GM19238 (cell line): ENCODE data around the gene MYCN.
"Not testable (repeated sequence)": the region's sequence is repeated elsewhere in the genome, so short reads cannot be mapped to it uniquely, and the experiment has no call there.

ENCODE experiments used
- DNase-seq: peaks from one replicate; pipeline ENCODE4 v3.0.0; 2011; ENCODE audit warnings: low spot score; ENCODE audit not compliant: insufficient read length

The MYCN gene

DNA sequence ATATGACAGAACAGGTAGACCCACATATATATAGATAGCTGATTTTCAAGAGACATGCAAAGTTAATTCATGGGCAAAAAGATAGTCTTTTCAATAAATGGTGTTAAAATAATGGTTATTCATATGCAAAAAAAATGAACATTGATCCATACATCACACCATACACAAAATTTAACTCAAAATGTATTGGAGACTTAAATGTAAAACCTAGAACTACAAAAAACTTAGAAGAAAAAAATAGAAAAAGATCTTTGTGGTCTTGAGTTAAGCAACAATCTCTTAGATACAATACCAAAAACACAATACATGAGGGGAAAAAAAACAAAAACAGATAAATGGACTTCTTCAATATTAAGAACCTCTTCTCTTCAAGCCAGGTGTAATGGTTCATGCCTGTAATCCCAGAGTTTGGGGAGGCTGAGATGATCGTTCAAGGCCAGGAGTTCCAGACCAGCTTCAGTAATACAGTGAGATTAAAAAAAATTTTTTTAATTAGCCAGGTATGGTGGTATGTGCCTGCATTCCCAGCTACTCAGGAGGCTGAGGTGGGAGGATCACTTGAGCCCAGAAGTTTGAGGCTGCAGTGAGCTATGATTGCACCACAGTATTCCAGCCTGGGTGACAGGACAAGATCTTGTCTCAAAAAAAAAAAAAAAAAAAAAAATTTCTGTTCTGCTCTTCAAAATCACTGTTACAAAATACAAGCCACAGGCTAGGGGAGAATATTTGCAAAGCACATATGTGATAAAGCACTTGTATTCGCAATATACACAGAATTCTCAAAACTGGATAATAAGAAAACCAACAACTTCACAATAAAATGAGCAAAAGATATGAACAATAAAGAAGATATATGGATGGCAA lies 32.7 kb upstream of the MYCN start:
- DNase-seq = no peak

DNA sequence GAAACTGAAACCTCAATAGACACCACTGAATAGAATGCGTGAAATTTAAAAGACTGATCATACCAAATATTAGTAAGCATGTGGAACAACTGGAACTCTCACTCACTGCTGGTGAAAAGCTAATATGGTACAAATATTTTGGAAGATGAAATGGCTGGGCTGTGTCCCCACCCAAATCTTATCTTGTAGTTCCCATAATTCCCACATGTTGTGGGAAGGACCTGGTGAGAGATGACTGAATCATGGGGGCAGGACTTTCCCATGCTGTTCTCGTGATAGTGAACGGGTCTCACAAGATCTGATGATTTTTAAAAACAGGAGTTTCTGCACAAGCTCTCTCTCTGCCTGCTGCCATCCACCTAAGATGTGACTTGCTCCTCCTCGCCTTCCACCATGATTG lies 32.0 kb upstream of the MYCN start:
- no peak for DNase-seq

DNA sequence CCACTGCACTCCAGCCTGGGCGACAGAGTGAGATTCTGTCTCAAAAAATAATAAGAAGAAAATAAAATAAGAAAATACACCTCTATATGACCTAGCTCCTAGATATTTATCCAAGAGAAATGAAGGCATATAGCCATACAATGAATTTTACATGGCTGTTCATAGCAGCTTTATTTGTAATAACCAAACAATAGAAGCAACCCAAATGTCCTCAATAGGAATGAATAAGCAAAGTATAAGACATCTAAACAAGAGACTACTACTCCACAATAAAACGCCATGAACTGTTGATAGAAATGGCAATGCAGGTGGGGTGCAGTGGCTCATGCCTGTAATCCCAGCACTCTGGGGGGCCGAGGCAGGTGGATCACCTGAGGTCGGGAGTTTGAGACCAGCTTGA lies 31.2 kb upstream of the MYCN start:
- DNase-seq = no peak

DNA sequence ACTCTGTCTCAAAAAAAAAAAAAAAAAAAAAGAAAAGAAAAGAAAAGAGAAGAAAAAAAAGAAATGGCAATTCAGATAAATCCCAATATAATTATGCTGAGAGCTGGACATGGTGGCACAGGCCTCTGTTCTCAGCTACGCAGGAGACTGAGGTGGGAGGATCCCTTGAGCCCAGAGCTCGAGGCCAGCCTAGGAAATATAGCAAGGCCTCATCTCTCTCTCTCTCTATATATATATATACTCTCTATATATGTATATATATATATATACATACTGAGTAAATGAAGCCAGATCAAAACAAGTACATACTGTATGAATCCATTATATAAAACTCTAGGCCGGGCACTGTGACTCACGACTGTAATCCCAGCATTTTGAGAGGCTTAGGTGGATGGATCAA lies 30.6 kb upstream of the MYCN start:
- no peak for DNase-seq

DNA sequence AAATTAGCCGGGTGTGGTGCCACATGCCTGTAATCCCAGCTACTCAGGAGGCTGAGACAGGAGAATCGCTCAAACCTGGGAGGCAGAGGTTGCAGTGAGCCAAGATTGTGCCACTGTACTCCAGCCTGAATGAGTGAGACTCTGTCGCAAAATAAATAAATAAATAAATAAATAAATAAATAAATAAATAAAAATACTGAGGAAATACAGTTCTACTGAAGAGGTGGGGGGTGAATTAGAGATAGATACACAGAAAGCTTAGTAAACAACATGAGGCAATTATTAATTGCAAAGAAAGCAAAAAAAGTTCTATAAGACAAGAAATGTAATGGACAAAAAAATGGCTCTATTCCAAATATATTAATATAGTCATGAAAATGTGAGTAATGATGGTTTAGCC lies 29.1 kb upstream of the MYCN start:
- not testable (repeated sequence) for DNase-seq

DNA sequence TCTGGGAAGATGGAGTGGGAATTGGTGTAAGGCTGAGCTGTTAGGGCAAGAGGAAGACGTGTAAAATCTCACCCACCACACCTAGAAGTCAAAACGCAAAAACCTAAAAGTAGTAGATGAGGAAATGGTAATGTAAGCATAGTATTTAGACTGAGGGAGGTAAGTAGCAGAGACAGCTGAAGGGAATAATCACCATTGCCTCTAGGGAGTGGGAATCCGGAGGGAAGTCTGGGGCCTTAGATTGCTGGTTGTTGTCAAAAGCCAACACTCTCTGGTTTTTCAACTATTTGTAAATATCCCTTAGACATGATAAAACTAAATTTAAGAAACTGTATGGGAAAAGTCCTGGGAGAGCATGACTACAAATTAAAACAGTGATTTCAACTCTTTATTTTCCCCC lies 28.7 kb upstream of the MYCN start:
- no peak for DNase-seq

DNA sequence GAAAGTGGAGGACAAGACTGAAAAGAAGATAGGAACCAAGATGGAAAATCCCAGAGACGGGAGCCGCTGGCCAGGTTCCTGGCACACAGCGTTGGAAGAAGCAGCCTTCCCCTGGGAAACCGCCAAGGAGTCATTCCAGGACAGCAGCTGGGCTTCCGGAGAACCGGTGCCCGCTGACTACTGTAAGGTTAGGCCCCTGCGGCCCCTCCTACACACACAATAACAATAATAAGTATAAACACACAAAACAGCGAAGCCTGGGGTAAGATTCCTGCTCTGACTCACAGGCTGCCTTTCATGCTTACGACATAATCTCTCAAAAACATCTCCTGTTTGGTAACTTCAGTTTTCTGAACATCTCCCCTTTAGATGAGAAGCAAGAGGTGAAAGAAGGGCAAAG lies 28.1 kb upstream of the MYCN start:
- no peak for DNase-seq

DNA sequence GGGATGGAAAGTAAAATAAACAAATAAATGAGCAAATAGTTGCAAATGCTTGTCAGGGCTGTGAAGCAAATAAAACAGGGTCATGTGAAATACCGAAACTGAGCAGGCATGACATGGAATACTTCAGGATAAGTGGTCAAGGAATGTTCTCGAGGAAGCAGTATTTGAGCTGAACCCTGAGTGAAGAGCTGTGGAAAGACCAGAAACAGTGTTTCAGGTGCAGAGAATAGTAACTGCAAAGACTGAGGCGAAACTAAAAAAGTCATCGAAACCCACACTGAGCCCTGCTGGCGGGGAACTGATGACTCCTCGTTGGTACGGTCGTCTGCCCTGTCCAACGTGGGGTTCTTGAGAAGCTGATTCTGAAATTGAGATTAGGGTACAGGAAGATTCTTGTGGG lies 27.2 kb upstream of the MYCN start:
- DNase-seq = no peak

DNA sequence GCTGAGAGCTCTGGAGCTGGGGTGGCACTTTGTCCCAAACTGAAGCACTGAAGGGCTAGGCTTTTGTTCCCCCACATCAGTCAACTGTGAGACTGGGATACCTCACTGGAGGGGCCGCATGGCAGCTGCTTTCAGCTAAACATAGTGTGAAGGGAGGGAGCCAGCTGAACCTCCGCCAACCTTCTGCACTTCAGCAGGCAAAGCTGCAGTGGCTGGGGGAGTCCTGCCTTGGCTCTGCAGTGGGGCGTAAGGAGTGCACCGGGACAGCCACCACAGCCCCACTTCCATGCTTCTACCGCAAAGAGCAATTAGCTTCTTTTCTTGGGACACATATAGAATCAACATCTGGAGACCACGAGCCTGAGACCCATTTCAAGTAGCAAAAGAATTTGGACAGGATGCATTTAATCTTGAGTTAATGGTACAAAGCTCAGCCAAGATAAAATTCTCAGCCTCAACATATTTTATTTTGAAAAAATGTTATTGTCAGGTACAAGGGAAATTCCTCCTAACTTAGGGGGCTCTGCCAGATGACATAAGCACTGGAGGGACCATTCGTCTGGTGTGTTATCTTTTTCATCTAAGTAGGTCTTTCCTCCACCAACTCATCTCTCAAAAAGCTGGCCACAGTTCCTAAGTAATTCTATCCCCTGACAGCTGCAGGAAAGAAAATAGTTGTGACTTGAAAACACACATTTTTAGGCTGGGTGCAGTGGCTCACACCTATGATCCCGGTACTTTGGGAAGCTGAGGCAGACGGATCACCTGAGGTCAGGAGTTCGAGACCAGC lies 25.6 kb upstream of the MYCN start:
- no peak for DNase-seq

DNA sequence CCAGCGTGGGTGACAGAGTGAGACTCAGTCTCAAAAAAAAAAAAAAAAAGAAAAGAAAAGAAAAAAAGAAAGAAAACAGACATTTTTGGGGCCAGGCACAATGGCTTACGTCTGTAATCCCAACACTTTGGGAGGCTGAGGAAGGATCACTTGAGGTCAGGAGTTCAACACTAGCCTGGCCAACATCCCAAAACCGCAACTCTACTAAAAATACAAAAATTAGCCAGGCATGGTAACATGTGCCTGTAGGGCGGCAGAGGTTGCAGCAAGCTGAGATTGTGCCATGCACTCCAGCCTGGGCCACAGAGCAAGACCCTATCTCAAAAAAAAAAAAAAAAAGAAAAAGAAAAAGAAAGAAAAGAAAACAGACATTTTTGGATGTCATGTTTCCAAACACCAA lies 24.8 kb upstream of the MYCN start:
- DNase-seq = not testable (repeated sequence)

DNA sequence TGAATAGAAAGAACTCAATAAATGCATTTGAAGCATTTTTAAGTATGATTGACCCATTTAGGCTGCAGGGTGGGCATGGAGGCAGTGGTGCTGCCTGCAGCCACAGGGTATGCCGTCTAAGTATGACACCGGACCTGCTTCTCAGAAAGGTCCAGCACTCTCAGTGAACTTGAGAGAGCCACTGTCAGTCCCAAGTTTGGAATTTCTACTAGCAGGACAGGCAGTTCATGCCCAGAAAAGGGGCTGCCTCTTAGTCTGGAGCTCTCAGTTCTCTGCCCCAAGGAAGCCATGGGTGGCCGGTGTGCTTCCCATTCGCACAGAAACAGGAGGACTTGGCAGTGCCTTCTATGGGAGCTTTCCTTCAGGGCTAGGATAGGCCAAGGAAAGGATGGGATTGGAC lies 24.0 kb upstream of the MYCN start:
- DNase-seq = no peak

DNA sequence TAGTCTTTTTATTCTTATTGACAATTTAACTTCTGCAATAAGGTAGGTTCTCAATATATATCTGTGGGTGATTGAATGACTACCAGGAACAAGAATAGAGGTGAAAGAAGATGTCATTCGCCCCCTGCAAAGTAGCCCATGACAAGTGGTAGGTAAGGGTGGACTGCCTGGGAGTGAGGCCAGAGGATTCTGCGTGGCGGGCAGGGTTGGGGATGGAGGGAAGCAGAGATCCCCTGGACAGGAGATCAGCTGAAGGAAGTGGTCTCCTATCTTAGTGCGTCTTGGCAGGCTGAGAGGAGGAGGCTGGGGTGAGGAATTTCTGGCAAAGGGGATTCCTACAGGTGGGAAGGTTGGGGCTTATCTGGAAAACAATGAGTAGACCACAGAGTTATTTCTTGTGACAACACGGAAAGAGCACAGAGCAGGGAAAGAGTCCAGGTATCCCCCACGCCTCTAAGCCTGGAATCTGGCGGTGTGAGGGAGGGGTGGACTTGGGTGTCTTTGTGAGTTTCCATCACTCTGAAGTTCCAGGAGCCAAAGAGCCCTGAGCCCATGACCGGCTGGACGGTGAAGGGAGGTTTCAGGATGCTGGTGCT lies 21.5 kb upstream of the MYCN start:
- DNase-seq = no peak

DNA sequence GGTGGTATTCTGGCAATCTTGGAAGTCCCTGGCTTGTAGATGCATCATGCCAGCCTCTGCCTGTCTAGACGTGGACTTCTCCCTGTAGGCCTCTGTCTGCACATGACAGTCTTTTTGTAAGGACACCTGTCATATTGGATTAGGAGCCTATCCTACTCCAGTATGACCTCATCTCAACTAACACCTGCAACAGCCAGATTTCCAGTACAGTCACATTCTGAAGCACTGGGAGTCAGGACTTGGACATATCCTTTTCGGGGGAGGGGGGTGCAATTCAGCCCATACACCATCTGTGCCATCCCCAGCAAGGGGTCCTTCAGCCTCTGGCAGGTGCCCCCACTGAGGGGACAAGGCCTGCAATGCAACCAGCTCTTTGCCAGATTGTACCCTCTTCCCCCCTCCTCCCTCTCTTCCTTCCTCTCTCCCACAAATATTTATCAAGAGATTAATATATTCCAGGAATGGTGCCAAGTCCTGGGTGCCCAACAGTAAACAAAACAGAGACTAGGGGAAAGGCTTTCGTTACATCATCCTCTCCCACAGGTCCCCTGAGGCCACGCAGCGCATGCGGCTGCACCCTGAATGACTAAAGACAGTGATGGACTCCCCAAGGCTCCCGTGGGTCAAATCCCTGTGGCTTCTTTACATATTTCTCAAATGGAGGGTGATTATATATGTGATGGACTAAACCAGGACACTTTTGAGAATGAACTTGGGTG lies 20.5 kb upstream of the MYCN start:
- no peak for DNase-seq

DNA sequence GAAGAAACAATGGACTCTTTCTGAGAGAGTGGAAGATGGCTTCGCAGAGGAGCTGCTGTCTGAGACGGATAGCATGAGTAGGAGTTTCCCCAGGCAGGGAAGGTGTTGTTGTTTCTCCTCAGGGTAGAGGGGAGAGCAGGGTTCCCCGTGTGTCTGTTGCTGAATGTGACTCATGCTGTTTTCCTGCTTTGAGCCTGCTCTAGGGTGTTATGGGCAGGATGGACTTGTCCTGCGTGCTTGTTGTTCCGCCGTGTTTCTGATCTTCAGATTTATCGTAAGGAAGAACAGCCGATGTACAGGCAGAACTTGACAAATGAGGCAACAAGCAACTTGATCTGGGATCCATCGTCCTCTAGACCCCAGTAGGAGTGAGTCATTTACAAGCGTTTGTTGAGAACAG lies 19.7 kb upstream of the MYCN start:
- DNase-seq = no peak

DNA sequence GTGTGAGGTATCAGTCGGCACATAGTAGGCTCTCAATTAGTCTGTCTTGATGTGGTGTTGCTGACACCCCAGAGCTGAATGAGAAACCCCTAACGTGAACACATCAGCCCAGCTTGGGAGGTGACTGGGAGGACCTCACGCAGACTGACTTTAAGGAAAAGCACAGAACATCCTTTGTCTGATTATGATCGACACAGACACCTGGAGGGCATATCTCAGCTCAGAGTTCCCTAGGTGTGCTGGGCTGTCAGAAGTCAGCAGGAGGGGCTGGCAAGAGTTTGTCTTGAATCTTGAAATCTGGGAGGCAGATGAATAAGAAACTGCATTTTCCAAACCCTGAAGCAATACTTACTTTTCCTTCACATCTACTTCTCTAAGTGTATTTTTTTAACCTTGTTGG lies 16.8 kb upstream of the MYCN start:
- DNase-seq = no peak

DNA sequence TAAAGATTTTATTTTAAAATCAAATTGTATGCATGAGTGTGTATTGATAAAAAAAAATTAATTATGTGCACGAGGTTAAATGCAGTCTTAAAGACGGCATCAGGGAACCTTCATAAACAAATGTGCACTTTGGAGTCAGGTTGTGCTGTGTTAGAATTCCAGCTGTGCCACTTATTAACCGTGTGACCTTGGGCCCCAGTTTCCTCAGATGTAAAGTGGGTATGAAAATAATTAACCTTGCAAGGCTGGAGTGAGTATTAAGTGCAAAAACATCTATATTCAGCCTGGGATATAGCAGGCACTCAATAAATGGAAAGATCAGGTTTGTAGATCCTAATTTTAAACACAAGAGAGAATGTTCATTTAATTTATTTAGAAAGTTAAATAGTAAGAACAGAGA lies 14.5 kb upstream of the MYCN start:
- no peak for DNase-seq

DNA sequence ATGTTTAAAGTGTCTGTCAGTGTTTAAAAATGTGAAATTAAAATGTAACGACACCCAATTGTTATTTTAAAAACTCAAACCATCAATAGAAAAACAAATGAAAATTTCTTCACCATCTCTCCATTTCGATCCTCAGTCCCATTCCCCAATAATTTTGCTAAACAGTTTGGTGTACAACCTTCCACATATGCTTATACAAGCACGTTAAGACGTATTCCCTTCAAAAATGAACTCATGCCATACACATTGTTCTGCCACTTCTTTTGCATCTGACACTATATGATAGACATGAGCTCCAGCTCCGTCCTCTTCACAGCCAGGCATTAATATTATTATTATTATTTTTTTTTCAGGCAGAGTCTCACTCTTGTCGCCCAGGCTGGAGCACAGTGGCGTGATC lies 14.1 kb upstream of the MYCN start:
- no peak for DNase-seq

DNA sequence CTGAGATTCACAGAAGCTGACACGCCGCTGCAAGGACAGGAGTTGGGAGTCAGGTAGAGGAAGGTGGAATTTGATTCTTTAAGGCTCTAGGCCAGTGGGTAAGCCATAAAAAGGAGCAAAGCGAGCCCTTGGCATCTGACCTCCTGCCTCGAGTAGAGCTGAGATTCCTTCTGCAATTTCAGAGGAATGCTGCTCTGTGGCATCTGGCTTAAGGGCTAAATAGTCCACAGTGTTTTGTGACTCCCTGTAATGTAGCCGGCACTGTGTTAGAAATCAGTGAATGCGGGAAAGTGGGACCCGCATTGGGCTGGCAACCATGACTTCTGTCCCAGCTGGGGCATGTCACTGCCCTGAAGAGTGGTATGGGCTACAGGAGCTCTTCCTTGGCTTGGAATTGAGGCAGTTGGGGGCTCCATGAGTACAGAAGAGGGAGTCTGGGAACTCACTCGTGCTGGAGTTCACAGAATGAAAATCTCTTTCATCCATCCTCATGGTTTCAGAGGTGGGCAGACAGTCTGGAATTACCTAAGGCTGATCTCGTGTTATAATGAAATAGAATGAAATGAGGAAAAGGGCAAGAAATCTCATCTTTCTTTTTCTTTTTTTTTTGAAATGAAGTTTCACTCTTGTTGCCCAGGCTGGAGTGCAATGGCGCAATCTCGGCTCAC lies 12.7 kb upstream of the MYCN start:
- DNase-seq = no peak

DNA sequence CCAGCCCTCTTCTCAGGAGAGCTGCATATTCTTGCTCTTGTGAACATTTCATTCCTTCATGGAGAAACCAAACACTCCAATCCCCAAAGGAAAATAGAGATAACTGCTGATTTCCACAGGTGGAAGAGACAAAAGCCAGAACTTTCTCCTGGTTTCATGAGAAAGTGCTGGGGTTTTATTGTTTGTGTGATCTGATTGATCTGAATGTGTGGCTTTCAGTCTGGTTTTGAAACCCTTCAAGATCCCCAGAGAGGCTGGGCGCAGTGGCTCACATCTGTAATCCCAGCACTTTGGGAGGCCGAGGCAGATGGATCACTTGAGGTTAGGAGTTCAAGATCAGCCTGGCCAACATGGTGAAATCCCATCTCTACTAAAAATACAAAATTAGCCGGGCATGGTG lies 11.3 kb upstream of the MYCN start:
- DNase-seq = not testable (repeated sequence)

DNA sequence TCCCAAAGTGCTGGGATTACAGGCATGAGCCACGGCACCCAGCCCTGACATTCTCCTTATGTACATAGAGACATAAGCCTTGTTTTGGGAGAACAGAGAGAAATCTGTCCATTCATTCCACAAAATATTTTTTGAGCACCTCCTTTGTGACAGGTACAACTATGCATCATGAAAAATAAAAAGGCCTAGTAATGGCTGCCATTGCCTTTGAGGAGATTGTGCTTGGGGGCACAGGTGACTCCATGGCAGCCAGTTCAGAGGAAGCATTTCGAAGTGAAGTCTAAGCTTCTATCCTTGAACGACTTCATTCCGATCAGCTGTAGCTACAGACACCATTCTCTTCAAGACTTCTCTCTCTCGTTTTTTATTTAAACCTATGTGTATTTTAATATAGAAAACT lies 10.5 kb upstream of the MYCN start:
- DNase-seq = no peak

DNA sequence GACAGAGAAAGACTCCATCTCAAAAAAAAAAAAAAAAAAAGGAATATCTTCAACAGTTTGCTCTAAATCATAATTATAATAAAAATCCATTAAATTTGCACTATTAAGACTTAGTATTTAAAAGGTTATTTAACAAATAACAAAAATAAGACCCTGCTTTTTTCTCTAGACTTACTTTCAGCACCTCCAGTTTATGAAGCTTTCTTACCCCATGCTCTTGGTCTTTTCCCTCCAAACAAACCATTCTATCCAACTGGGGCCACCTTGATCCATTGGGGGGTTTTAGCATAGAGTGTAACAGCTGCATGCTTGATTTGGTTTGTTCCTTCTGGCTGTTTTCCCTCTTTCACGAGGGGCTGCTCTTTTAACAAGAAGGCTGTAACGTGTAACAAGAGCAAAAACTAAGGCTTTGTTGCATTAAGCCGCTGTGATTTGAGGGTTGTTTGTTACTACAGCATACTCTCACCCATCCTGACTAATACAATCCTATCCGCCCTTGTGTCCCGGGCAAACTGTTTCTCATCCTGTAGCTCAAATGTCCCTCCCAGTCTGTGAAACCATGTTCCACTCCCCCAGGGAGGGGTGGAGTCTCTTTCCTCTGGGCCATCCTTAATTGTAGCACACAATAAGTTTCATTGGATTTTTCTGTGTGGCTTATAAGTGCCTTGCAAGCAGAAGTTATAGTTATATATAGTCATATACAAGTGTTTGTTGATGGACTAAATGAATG lies 9.6 kb upstream of the MYCN start:
- DNase-seq = no peak
